ENCODE data around the gene AMIGO3.
"Not testable (repeated sequence)": the region's sequence is repeated elsewhere in the genome, so short reads cannot be mapped to it uniquely, and the experiment has no call there.

The AMIGO3 gene

DNA sequence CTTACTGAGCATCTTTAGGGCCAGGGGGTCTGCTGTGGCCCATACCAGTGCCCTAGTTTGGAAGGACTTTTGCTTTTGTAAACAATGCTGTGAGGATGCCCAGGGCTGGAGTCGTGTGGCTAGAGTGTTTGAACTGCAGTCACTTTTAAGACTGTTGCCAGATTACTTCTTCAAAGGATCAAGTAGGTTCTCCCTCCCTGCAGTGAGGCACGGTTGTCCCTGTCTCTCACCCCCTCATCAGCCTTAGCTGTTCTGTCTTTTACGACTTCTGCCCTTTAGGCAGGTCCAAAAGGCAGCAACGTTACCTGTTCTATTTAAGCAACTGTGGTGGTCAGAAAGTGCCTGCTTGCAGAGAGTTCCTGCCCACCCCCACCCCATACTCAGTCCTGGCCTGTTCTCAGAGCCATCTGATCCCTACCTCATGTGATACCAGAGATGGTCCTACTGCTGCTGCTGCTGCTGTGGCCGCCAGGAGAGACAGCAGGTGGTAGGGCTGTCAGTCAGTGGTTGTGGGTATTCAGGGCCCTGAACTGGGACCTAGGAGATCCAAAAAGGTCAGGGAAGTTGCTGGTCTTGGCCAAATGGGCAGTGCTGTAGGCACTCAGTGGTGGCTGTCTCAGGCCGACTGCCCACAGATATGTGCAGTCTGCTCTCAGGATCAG lies 24.9 kb downstream of the AMIGO3 start:
- DNase-seq (ENCODE audit: low read depth in 1 of 2, low spot score in 1 of 2); H3K27me3 ChIP-seq (ENCODE audit: insufficient read depth, poor library complexity, severe bottlenecking); H3K4me3 ChIP-seq (replicated peaks; ENCODE audit: insufficient read depth, low read length): not testable (repeated sequence)

GRCh38 chr3:49691481-49691880 lies 28.0 kb downstream of the AMIGO3 start:
- not testable (repeated sequence) for H3K4me3 ChIP-seq (replicated peaks; ENCODE audit: insufficient read depth, low read length); DNase-seq (ENCODE audit: low read depth in 1 of 2, low spot score in 1 of 2); H3K27ac ChIP-seq (replicated peaks)

More for the DNA sequence above, 24.9 kb downstream of the AMIGO3 start:
- not testable (repeated sequence) for H3K27ac ChIP-seq (replicated peaks)

DNA sequence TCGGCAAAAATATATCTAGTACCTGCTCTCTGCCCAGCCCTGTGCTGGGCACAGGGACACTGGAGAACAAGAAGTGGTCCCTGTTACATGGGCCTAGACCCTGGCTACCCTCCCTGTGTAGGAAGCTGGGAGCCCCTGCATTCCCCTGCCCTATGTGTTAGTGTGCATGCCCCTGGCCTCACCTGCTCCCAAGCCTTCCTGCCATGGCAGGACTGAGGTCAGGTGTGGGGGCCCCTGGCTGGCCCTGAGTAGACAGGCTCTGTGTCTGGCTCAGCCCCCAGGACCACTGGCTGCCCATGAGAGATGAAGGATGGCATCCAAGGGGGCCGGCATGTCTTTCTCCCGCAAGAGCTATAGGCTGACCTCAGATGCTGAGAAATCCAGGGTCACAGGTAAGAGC lies 28.6 kb downstream of the AMIGO3 start:
- not testable (repeated sequence) for H3K4me3 ChIP-seq (replicated peaks; ENCODE audit: insufficient read depth, low read length); H3K27ac ChIP-seq (replicated peaks); DNase-seq (ENCODE audit: low read depth in 1 of 2, low spot score in 1 of 2); H3K27me3 ChIP-seq (ENCODE audit: insufficient read depth, poor library complexity, severe bottlenecking)

More at GRCh38 chr3:49691481-49691880, 28.0 kb downstream of the AMIGO3 start:
- H3K27me3 ChIP-seq (ENCODE audit: insufficient read depth, poor library complexity, severe bottlenecking) = not testable (repeated sequence)

- peak overlapping the region; percentile 63 for H3K27ac ChIP-seq (replicated peaks)
- H3K4me3 ChIP-seq (replicated peaks; ENCODE audit: insufficient read depth, low read length) = peak overlapping the region; percentile 100
- peak; percentile 83 for TF ChIP-seq REST (IDR thresholded peaks at IDR 0.05; ENCODE audit: insufficient replicate concordance, low read depth)
- H3K27me3 ChIP-seq (ENCODE audit: insufficient read depth, poor library complexity, severe bottlenecking); DNase-seq (ENCODE audit: low read depth in 1 of 2, low spot score in 1 of 2): not testable (repeated sequence)
Measured at GRCh38 chr3:49689908-49690624, 29.4 kb downstream of the AMIGO3 start.

- no peaks in the 10 kb centered on the region for H3K27me3 ChIP-seq (ENCODE audit: insufficient read depth, poor library complexity, severe bottlenecking)
- peak within 1 kb of the TSS; percentile 100 for H3K4me3 ChIP-seq (replicated peaks; ENCODE audit: insufficient read depth, low read length)
- peak within 1 kb of the TSS; percentile 63 for H3K27ac ChIP-seq (replicated peaks)
- peak; percentile 84 to 85 for DNase-seq (ENCODE audit: low read depth in 1 of 2, low spot score in 1 of 2)
- TF ChIP-seq GABPA (IDR thresholded peaks at IDR 0.05; ENCODE audit: low read depth) (peak; percentile 82), POLR2AphosphoS5 (IDR thresholded peaks at IDR 0.05; ENCODE audit: low read depth) (peak; percentile 58; the same call in 1 of the 2 replicates), SPI1 (IDR thresholded peaks at IDR 0.05; ENCODE audit: borderline replicate concordance, low read depth) (no peak)
- TF ChIP-seq, protein P1, sequence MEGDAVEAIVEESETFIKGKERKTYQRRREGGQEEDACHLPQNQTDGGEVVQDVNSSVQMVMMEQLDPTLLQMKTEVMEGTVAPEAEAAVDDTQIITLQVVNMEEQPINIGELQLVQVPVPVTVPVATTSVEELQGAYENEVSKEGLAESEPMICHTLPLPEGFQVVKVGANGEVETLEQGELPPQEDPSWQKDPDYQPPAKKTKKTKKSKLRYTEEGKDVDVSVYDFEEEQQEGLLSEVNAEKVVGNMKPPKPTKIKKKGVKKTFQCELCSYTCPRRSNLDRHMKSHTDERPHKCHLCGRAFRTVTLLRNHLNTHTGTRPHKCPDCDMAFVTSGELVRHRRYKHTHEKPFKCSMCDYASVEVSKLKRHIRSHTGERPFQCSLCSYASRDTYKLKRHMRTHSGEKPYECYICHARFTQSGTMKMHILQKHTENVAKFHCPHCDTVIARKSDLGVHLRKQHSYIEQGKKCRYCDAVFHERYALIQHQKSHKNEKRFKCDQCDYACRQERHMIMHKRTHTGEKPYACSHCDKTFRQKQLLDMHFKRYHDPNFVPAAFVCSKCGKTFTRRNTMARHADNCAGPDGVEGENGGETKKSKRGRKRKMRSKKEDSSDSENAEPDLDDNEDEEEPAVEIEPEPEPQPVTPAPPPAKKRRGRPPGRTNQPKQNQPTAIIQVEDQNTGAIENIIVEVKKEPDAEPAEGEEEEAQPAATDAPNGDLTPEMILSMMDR (IDR thresholded peaks at IDR 0.05; ENCODE audit: insufficient read depth, low read length) = no peak
Measured at GRCh38 chr3:49689046-49689907, 30.2 kb downstream of the AMIGO3 start, which contains the start of the genes MST1 and RNF123. Gene MST1 (minus strand): TSS chr3:49689474. CDS start chr3:49688691, 783 bp downstream. Gene RNF123 (plus strand): TSS chr3:49689557. CDS start chr3:49691166, 1,609 bp downstream.

DNA sequence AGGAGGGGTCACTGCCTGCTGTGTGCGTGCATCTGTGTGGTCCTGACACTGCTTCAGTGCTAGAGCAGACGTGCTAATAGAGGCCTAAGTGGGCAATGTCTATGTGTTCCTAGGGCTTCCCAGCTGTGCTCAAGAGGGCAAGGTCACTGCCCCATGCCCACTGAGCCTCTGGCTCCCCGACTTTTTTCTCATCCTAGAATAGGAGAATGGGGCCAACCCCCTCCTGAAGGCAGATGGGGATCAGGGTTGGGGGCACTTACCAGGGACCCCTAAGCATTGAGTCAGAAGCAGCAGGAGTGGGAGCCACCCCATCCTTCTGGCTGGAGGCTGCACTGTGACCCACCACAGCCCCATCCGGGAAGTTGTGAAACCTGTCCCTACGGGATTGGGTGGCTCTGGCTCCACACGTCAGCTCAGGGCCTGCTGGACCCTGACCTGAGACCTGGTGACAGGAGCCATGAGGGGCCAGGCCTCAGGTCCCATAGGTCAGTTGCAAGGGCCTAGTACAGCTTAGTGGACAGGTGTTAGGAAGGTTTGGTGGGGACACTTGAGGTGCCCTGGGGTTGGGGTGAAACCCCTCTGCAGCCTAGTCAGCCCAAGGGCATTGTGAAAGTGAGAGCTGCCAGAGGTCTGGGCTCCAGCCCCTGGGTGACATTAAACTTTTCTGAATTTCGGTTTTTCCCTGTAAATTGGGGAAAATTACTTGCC lies 31.0 kb downstream of the AMIGO3 start:
- not testable (repeated sequence) for H3K27me3 ChIP-seq (ENCODE audit: insufficient read depth, poor library complexity, severe bottlenecking); DNase-seq (ENCODE audit: low read depth in 1 of 2, low spot score in 1 of 2)
- Histone ChIP-seq H3K4me3 (replicated peaks; ENCODE audit: insufficient read depth, low read length) (peak overlapping the region; percentile 100), H3K27ac (replicated peaks) (peak overlapping the region; percentile 63)

DNA sequence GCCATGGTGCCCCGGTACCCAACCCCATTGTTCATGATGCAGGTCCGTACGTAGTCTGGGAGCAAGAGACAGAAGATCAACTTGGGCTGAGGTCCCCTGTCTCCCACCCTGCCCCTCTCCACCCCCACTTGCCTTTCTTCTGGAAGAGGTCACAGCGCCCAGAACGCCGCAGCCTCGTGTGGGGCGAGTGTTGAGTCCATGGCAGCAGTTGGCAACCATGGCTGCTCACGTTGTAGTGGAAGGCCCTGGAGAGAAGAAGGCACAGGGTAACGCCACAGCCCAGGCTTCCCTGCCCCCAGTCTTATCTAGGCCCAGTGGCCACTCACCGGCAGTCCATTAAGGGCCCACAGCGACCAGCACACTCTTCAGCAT lies 32.1 kb downstream of the AMIGO3 start:
- not testable (repeated sequence) for H3K27me3 ChIP-seq (ENCODE audit: insufficient read depth, poor library complexity, severe bottlenecking); H3K4me3 ChIP-seq (replicated peaks; ENCODE audit: insufficient read depth, low read length); DNase-seq (ENCODE audit: low read depth in 1 of 2, low spot score in 1 of 2); H3K27ac ChIP-seq (replicated peaks)

DNA sequence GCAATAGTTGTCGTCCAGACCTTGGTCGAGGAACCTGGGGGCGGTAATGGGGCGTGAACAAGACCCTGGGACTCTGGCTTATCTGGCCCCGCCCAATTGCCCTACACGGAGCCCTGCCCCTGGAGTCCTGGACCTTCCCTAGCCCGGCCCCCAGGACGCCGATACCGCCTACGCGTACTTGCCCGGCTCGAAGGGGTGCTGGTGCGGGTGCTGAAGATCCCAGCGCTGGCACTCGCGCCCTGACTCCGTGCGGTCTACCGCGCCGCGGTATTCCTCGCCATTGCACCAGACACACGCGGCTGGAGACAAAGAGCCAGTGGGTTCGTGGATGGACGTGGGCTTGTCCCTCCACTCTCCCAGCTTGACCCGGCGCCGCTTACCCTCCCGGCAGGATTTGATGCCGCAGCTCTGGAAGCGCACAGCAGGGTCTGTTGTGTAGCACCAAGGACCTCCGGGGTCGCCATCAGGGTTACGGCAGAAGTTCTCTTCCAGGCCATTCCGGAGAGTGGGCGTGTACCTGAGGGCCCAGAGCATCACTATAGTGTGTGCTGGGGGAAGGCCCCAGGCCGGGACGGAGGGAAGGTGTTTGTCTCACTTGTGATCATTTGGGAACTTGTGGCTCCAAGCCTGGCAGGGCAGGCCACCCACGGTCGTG lies 32.6 kb downstream of the AMIGO3 start:
- not testable (repeated sequence) for DNase-seq (ENCODE audit: low read depth in 1 of 2, low spot score in 1 of 2); H3K27ac ChIP-seq (replicated peaks); H3K4me3 ChIP-seq (replicated peaks; ENCODE audit: insufficient read depth, low read length); H3K27me3 ChIP-seq (ENCODE audit: insufficient read depth, poor library complexity, severe bottlenecking)

- H3K27ac ChIP-seq (replicated peaks); H3K27me3 ChIP-seq (ENCODE audit: insufficient read depth, poor library complexity, severe bottlenecking); H3K4me3 ChIP-seq (replicated peaks; ENCODE audit: insufficient read depth, low read length); DNase-seq (ENCODE audit: low read depth in 1 of 2, low spot score in 1 of 2): not testable (repeated sequence)
Measured at GRCh38 chr3:49686346-49686745, 33.1 kb downstream of the AMIGO3 start.

DNA sequence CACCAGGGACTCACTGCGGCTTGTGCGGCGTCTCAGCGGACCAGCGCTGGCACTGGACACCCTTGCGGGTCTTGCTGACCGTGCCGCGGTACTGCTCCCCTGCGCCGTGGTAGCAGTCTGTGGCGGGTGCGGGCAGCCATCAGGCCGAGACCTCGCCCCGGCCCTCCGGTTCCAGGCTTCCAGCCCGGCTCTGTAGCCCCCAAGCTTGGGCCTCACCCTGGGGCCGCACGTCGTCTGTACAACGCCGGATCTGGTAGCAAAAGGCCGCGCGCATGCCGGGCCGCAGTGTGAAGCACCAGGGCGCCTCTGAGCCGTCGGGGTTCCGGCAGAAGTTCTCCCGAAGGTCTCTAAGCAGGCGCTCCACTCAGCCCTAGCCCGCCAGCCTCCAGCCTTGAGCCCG lies 33.6 kb downstream of the AMIGO3 start:
- DNase-seq (ENCODE audit: low read depth in 1 of 2, low spot score in 1 of 2); H3K27ac ChIP-seq (replicated peaks); H3K4me3 ChIP-seq (replicated peaks; ENCODE audit: insufficient read depth, low read length); H3K27me3 ChIP-seq (ENCODE audit: insufficient read depth, poor library complexity, severe bottlenecking): not testable (repeated sequence)

Measured in HL-60 (cell line).